GM21825 (cell line): ENCODE results near the gene ATP6V1E1.
"Not testable (repeated sequence)": the region's sequence is repeated elsewhere in the genome, so short reads cannot be mapped to it uniquely, and the experiment has no call there.

Source experiments
- ATAC-seq: cut with Tn5 transposase; IDR thresholded peaks from one replicate; pipeline ENCODE4 v1.9.1; 2021; ENCODE audit warnings: mild to moderate bottlenecking, moderate library complexity; ENCODE audit not compliant: unreplicated experiment

The ATP6V1E1 gene

DNA sequence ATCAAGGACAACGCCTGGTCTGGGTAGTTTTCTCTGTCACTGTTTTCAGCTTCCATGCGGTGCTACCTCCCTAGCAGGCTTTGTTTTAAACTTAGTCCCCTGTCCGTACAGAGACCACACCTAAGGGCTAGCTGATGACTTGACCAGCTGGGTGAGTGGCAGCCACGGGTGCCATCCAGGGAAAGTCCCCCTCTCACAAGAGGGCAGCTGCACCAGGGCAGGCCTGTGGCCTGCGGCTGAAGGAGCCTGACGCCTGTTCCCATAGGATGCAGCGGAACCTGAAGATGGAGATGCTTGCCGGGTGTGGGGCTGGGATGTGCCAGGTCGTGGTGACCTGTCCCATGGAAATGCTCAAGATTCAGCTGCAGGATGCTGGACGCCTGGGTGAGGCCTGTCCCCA lies 45.4 kb downstream of the ATP6V1E1 start:
- no peak for ATAC-seq

DNA sequence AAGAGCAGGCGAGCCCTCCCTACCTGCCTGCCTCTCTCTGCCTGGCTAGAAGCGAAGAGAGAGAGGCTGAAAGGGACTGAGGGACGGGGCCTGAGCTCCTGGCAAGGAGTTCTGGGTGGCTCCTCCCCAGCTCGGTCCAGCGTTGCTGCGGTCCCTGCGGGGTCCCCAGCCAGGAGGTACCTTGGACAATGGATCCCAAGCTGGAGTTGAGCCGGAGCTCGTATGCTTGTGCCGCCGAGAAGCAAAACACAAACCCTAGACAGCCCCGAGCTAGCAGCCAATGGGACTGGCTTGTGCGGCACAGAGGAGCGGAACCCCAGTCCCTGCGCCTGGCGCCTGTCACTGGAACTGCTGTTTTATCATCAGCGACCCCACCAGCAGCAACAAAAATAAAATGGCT lies 46.9 kb downstream of the ATP6V1E1 start:
- ATAC-seq, result no peak

DNA sequence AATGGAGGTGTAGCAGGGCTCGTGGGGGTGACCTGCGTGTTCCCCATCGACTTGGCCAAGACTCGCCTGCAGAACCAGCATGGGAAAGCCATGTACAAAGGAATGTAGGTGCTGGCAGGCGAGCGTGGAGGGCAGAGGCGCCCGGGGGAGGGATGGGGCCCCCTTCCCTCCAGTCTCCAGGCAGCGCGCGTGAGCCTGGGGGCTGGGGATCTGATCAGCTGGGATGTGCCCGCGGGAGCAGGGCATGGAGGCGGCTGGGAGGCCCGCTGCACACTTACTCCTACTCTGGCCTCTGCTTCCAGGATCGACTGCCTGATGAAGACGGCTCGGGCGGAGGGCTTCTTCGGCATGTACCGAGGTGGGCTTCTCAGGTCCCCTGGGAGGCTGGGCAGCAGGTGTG lies 47.5 kb downstream of the ATP6V1E1 start:
- ATAC-seq, result no peak

GRCh38 chr22:17580441-17581031 lies 48.0 kb downstream of the ATP6V1E1 start:
- no peak for ATAC-seq

- ATAC-seq, result no peak
Observed at GRCh38 chr22:17579535-17579981, 49.0 kb downstream of the ATP6V1E1 start.

DNA sequence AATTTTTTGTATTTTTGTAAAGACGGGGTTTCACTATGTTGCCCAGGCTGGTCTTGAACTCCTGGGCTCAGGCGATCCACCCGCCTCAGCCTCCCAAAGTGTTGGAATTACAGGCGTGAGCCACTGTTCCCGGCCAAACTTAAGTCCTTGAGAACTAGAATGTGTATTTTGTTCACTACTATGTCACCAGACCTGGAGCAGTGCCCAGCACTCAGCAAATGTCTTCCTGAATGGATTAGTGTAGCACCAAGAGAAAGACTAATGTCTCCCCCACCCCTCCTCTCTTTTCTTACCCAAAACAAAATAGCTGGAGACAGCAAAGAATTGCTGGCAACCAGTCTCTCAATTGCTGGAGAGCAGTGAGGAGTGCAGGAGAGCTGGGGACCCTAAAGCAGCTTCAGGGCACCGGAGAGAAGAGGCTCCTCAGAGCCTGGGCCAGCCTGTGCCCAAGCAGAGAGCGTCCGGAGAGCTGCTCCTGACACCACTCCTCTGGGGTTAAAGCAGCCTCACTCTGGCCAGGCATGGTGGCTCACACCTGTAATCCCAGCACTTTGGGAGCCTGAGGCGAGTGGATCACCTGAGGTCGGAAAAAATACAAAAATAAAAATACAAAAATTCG lies 50.3 kb downstream of the ATP6V1E1 start:
- ATAC-seq, result no peak

DNA sequence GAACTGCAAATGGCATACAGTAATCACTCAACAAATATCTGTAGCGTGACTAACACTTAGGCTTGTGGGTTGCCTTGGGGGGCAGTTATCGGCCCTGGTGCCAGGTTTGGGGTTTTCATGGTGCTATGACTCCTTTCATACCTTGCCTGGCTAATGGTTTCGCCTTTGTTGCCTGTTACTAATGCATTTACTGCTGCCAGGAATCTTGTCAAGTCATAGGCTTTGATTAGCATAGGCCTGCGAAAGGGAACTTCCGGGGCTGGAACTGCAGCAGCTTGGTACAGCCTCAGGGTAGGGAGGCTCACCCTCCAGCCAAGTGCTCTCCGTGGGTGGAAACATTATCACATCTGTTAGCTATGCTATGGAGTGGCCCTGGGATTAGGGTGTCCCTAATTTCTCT lies 52.1 kb downstream of the ATP6V1E1 start:
- ATAC-seq, result no peak

GRCh38 chr22:17575681-17576080 lies 52.9 kb downstream of the ATP6V1E1 start:
- ATAC-seq, result no peak

DNA sequence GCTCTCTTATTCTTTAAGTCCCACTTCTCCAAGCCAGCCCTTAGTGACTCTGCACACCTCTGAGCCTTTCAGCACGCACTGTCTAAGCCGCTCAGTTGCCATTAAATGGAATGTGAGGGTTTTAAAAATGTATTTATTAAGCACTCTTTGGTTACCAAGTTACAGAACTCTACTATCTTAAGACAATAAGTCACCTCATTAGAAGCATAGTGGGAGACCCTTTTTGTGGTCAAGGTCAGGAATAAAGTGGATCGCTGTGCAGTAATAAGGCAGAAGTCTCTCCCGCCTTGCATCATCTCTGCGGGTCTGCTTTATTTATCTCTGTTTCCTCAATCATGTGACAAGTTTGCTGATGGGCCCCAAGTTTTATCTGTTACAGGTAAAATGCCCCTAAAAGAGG lies 53.4 kb downstream of the ATP6V1E1 start:
- ATAC-seq, result no peak

DNA sequence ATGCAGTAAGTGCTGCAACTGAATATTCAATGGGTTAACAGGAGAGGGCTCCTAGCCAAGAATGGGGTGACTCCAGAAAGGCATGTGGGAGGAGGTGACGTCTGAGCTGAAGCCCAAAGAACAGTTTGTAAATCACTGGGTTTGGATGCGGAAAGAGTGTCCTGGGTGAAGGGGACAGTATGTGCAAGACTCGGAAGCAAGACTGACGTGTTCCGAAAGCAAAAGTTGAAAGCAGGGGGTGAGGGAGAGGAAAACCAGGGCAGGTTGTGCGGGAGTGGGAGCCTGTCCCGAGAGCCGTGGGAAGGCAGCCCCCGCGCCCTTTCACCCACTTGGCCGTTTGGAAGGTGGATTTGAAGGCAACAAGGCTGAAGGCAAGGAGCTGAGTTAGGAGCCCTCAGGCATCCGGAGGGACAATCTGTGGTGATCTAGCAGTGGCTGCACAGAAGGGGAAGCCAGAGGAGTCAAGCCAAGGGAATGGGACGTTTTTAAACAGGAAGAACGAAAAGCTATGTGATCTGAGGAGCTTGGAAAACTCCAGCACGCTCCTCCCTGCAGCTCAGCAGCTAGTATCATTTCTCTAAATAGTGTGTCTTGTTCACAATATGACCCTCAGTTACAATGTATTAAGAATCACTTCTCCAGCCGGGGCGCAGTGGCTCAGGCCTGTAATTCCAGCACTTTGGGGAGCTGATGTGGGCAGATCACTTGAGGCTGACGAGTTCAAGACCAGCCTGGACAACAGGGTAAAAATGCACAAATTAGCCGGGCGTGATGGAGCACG lies 57.5 kb downstream of the ATP6V1E1 start:
- no peak for ATAC-seq

GRCh38 chr22:17569971-17570511 lies 58.5 kb downstream of the ATP6V1E1 start:
- no peak for ATAC-seq

- no peak for ATAC-seq
Observed at GRCh38 chr22:17566776-17567175, 61.8 kb downstream of the ATP6V1E1 start.

- ATAC-seq, result not testable (repeated sequence)
Observed at GRCh38 chr22:17566016-17566687, 62.4 kb downstream of the ATP6V1E1 start.

GRCh38 chr22:17563936-17564391 lies 64.6 kb downstream of the ATP6V1E1 start:
- no peak for ATAC-seq

GRCh38 chr22:17562906-17563870 lies 65.4 kb downstream of the ATP6V1E1 start, which contains the start of gene SLC25A18:
Gene SLC25A18, plus strand, starts transcription at chr22:17563498. Its CDS starts 16,447 bp downstream, at chr22:17579945.
- ATAC-seq, result no peak

DNA sequence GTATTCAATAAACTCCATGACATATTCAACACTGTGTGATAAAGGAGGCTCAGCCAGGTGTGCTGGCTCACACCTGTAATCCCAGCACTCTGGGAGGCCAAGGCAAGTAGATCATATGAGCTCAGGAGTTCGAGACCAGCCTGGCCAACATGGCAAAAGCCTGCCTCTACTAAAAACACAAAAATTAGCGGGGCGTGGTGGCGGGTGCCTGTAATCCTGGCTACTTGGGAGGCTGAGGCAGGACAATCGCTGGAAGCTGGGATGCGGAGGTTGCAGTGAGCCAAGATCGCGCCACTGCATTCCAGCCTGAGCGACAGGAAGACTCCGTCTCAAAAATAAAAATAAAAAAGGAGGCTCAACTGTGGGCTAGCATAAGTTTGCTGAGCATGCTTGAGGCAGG lies 69.4 kb downstream of the ATP6V1E1 start:
- no peak for ATAC-seq

DNA sequence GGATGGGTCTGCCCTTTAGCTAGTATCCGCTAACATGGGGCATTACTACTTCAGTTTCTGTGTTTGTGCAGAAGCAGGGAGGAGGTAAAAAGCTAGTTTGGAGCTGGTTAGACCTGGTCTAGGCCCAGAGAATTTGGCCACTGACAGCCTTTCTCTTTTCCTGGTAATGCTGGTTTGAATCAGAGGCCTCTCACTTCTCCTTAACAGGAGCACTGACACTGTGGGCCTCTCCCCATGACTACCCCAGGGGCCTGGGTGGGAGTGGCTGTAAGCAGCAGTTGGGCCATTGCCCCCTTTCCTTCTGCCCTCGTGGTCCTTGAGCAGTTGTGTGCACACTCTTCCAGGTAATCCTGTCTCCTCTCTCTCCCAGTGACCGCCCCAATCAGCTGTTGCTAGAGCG lies 73.7 kb downstream of the ATP6V1E1 start:
- no peak for ATAC-seq

DNA sequence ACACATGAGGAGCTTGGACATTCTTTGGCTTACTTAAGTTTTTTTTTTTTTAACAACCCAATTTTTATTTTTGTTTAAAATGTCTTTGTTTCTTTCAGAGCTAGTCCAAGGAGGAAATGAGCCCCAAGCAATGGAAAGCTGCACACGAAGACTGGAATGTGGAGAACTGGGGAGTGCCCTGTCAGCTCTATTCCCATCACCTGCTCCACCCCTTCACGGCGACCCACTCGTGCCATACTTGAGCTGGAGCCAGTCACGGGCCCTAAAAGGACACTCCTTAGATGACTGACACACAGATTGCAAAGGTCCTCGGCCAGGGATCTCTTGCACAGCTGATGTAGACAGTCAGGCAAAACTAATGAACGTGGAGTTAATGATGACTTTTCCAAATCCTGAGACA lies 75.8 kb downstream of the ATP6V1E1 start:
- ATAC-seq, result no peak

DNA sequence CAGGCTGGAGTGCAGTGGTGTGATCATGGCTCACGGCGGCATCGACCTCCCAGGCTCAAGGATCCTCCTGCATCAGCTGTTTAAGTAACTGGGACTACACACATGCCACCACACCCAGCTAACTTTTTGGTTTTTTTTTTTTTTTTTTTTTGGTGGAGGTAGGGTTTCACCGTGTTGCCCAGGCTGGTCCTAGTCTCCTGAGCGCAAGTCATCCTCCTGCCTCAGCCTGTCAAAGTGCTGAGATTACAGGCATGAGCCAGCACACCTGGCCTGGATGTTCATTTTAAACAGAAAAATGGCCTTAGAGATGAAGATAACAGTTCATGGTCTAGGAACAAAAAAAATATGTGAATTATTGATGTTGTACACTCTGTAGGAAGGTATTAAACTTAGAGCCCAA lies 78.9 kb downstream of the ATP6V1E1 start:
- no peak for ATAC-seq

DNA sequence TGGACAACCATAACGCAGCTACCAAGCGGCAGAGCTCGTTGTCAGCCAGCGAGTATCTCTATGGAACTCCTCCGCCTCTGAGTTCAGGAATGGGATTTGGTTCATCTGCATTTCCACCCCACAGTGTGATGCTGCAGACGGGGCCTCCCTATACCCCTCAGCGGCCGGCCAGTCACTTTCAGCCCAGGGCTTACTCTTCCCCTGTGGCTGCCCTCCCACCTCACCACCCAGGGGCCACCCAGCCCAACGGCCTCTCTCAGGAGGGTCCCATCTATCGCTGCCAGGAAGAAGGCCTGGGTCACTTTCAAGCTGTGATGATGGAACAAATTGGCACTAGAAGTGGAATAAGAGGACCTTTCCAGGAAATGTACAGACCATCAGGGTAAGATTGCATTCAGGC lies 79.4 kb downstream of the ATP6V1E1 start:
- ATAC-seq, result no peak
